Right cardiac atrium (tissue), 5 donors: ENCODE data around the gene CELF3. TPM values are rescaled to one million over a fixed set of nuclear protein-coding genes. Genes with fewer than 3 reads are reported as not detected.

ENCODE experiments used
- ATAC-seq, 2 donors: fragments of 200-7000 bp; cut with Tn5 transposase; one replicate each; pipeline versions ENCODE4 v1.8.0 to v1.9.1; 2020; ENCODE audit warnings: moderate library complexity in 2 of 2, mild to moderate bottlenecking in 1 of 2
- DNase-seq, 3 donors: peaks; one replicate each; pipeline ENCODE4 v3.0.0-alpha.2; 2020
- H3K27ac ChIP-seq: one replicate; pipeline ENCODE4 v1.5.1; 2013; ENCODE audit warnings: mild to moderate bottlenecking, low read length, control low read depth, moderate library complexity
- H3K27me3 ChIP-seq: one replicate; pipeline ENCODE4 v1.6.1; 2013; ENCODE audit not compliant: control insufficient read depth, insufficient read depth
- H3K4me1 ChIP-seq: one replicate; pipeline ENCODE4 v1.6.1; 2013; ENCODE audit warnings: low read length; ENCODE audit not compliant: control insufficient read depth, insufficient read depth
- H3K4me3 ChIP-seq: one replicate; pipeline ENCODE4 v1.5.1; 2013; ENCODE audit warnings: low read length, control low read depth
- H3K9me3 ChIP-seq: one replicate; pipeline ENCODE4 v1.6.1; 2013; ENCODE audit warnings: low read length; ENCODE audit not compliant: control insufficient read depth
- WGBS: extraction: QIAGEN DNeasy Blood & Tissue Kit; methylation state at CpG from one replicate; pipeline ENCODE4 v1.1.7; 2013; 5-methylcytosine and 5-hydroxymethylcytosine counted together
- intact Hi-C, 4 donors: fragments of 100-400 bp; cut with DNase I; formaldehyde crosslinking; loops; one replicate each; pipeline versions ENCODE4 v1.11.0 to v1.14.0; 2022 to 2023
- long read RNA-seq, 4 donors: library from polyadenylated mRNA; unstranded; transcript quantifications; one replicate each; pipeline ENCODE4 v2.0.0, GENCODE V29; 2020 to 2021
- polyA plus RNA-seq: library from polyadenylated mRNA; stranded (reverse); fragments of 200-250 nt; gene quantifications from one replicate; pipeline ENCODE4 v1.2.3, GENCODE V29; 2013
- total RNA-seq, 4 donors: library from RNA; stranded (reverse); fragmentation: NEBNext Ultra II Directional; extraction: Animal tissue kit (Norgen Biotek cat#: 25700); gene quantifications; one replicate each; pipeline ENCODE4 v1.2.1, GENCODE V29; 2021
- donor health status: healthy with polysubstance abuse.
- donor health status: DM: no; HTN: yes; CAD: no.
- donor health status: DM: no; HTN: no; CAD: no.
- donor health status: DM: no; HTN: yes; CAD: no; lungs with severe emphysema.
- donor health status: DM: yes; HTN: yes; CAD: no.

CELF3 gene
- under 1 TPM in 1 of 4 donors, not detected in 3; 0.19 TPM for total RNA-seq
- 0.18 TPM for polyA plus RNA-seq
- long read RNA-seq, donor 1, result 0 reads
- long read RNA-seq, donor 2, result 0 reads
- long read RNA-seq, donor 3, result 0 reads
- long read RNA-seq, donor 4, result 0 reads

GRCh38 chr1:151716771-151717631 is at the start of gene CELF3:
TSS of gene CELF3 (minus strand) at chr1:151716803. CDS start at chr1:151716020, 783 bp downstream.
- intact Hi-C loops, result no loop called here
- 6% methylated on average over 27 of the region's 27 CpGs for WGBS

GRCh38 chr1:151763990-151764389 is 47.4 kb upstream of the CELF3 start:
- Histone ChIP-seq H3K27ac (peak overlapping the region; percentile 76), H3K4me1 (peaks cover 2% of the 10 kb centered on the region), H3K4me3 (peak overlapping the region; percentile 93), H3K27me3 (no peaks in the 10 kb centered on the region), H3K9me3 (no peaks in the 10 kb centered on the region)
- intact Hi-C loops, result no loop called here
- WGBS, result 59% methylated on average over 10 of the region's 10 CpGs
- ATAC-seq (peak in 1 of 2 donors; percentile 4), DNase-seq (no peak)

More at GRCh38 chr1:151716771-151717631, at the start of gene CELF3:
- Histone ChIP-seq H3K27ac (no peak within 1 kb of the TSS), H3K27me3 (no peaks in the 10 kb centered on the region), H3K9me3 (no peaks in the 10 kb centered on the region), H3K4me1 (no peaks in the 10 kb centered on the region), H3K4me3 (no peak within 1 kb of the TSS)
- DNase-seq, result no peak
- ATAC-seq, result peak; percentile 7

GRCh38 chr1:151762941-151763921 is 46.6 kb upstream of the CELF3 start, which contains the start of gene MRPL9:
TSS of gene MRPL9 (minus strand) at chr1:151763496. CDS start at chr1:151763479, 17 bp downstream.
- Histone ChIP-seq H3K27me3 (no peaks in the 10 kb centered on the region), H3K4me3 (peak within 1 kb of the TSS; percentile 93), H3K9me3 (no peaks in the 10 kb centered on the region), H3K27ac (peak within 1 kb of the TSS; percentile 76), H3K4me1 (peaks cover 1% of the 10 kb centered on the region)
- under 1% methylated on average over 68 of the region's 68 CpGs for WGBS
- intact Hi-C loops, result no loop called here
- DNase-seq (peak; percentile 84 to 94 (median 94)), ATAC-seq (peak; percentile 99)

- DNase-seq (no peak), ATAC-seq (no peak)
- Histone ChIP-seq H3K27me3 (no peaks in the 10 kb centered on the region), H3K4me3 (no peak overlapping the region), H3K9me3 (no peaks in the 10 kb centered on the region), H3K27ac (no peak overlapping the region), H3K4me1 (no peaks in the 10 kb centered on the region)
- intact Hi-C loops, result no loop called here
- WGBS, result 95% methylated on average over 7 of the region's 7 CpGs
These were observed 44.2 kb upstream of the CELF3 start for GRCh38 chr1:151760597-151761385.

GRCh38 chr1:151759241-151759640 is 42.6 kb upstream of the CELF3 start:
- H3K9me3 ChIP-seq, result no peaks in the 10 kb centered on the region
- H3K4me1 ChIP-seq, result no peaks in the 10 kb centered on the region
- DNase-seq (no peak), ATAC-seq (no peak)
- H3K4me3 ChIP-seq, result no peak overlapping the region
- intact Hi-C loops, result no loop called here
- H3K27ac ChIP-seq, result no peak overlapping the region
- H3K27me3 ChIP-seq, result no peaks in the 10 kb centered on the region

- no peaks in the 10 kb centered on the region for H3K4me1 ChIP-seq
These were observed 39.7 kb upstream of the CELF3 start for GRCh38 chr1:151756291-151756690.

GRCh38 chr1:151741516-151741915 is 24.9 kb upstream of the CELF3 start:
- ATAC-seq (no peak), DNase-seq (no peak)
- peaks cover 3% of the 10 kb centered on the region for H3K9me3 ChIP-seq
- H3K27me3 ChIP-seq, result no peaks in the 10 kb centered on the region
- no peaks in the 10 kb centered on the region for H3K4me1 ChIP-seq
- no peak overlapping the region for H3K27ac ChIP-seq
- 86% methylated on average over 4 of the region's 4 CpGs for WGBS
- no peak overlapping the region for H3K4me3 ChIP-seq
- intact Hi-C loops, result no loop called here

More at GRCh38 chr1:151756291-151756690, 39.7 kb upstream of the CELF3 start:
- no peak overlapping the region for H3K4me3 ChIP-seq
- WGBS, result 73% methylated on average over 1 of the region's 1 CpG
- H3K9me3 ChIP-seq, result no peaks in the 10 kb centered on the region
- H3K27ac ChIP-seq, result no peak overlapping the region
- ATAC-seq (peak in 1 of 2 donors; percentile 66), DNase-seq (no peak)
- H3K27me3 ChIP-seq, result no peaks in the 10 kb centered on the region
- intact Hi-C loops, result no loop called here

- H3K27me3 ChIP-seq, result no peaks in the 10 kb centered on the region
- WGBS, result 53% methylated on average over 3 of the region's 3 CpGs
- DNase-seq (no peak), ATAC-seq (no peak)
- no peak overlapping the region for H3K27ac ChIP-seq
- intact Hi-C loops, result loop anchor here (5.0 to 10.0 kb wide), 4 partner anchors 145 to 295 kb away; no protein-coding TSS in a partner anchor
- no peaks in the 10 kb centered on the region for H3K4me1 ChIP-seq
- H3K9me3 ChIP-seq, result peaks cover 3% of the 10 kb centered on the region
- H3K4me3 ChIP-seq, result no peak overlapping the region
These were observed 23.2 kb upstream of the CELF3 start for GRCh38 chr1:151739590-151740355.

GRCh38 chr1:151737479-151737878 is 20.9 kb upstream of the CELF3 start:
- Histone ChIP-seq H3K4me1 (no peaks in the 10 kb centered on the region), H3K27ac (no peak overlapping the region), H3K4me3 (no peak overlapping the region), H3K27me3 (no peaks in the 10 kb centered on the region), H3K9me3 (peaks cover 3% of the 10 kb centered on the region)
- intact Hi-C loops, result loop anchor here (5.0 to 10.0 kb wide), 4 partner anchors 143 to 293 kb away; no protein-coding TSS in a partner anchor
- no peak for DNase-seq
- no peak for ATAC-seq
